ENCODE data around the gene ACTN1.

The ACTN1 gene

GRCh38 chr14:68931474-68932051 is 47.5 kb downstream of the ACTN1 start:
- DNase-seq, result no peak

- no peak for DNase-seq
Measured at GRCh38 chr14:68931063-68931462, 48.0 kb downstream of the ACTN1 start.

GRCh38 chr14:68929623-68930307 is 49.3 kb downstream of the ACTN1 start:
- no peak for DNase-seq

DNA sequence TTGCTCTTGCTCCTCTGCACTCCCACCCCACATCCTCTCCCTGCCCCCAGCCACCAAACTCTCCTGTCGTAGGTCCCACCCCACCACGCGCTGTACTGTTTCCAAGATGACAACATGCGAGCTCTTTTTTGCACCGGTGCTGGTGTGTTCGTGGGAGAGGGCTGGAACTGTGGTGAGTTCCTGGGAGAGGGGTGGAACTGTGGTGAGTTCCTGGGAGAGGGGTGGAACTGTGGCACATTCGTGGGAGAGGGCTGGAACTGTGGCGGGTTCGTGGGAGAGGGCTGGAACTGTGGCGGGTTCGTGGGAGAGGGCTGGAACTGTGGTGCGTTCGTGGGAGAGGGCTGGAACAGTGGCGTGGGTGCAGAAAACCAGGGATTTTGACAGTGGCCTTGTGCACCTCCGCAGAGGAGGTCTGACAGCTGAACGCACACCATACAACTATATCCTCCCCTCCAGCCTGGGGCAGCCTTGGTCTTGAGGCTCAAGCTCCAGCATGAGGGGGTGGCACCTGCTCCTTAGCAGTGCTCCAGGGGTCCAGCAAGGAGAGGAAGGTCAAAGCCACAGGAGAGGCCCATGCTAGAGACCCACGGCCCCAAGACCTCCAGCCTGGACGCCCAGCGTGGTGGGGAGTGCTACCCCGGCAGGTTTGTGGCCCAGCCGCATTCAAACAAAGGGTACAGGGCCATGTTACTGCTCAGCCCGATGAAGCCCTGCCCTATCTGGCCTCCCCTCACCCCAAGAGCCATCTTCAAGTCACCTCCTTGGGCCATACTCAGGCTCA is 50.1 kb downstream of the ACTN1 start:
- DNase-seq, result no peak

DNA sequence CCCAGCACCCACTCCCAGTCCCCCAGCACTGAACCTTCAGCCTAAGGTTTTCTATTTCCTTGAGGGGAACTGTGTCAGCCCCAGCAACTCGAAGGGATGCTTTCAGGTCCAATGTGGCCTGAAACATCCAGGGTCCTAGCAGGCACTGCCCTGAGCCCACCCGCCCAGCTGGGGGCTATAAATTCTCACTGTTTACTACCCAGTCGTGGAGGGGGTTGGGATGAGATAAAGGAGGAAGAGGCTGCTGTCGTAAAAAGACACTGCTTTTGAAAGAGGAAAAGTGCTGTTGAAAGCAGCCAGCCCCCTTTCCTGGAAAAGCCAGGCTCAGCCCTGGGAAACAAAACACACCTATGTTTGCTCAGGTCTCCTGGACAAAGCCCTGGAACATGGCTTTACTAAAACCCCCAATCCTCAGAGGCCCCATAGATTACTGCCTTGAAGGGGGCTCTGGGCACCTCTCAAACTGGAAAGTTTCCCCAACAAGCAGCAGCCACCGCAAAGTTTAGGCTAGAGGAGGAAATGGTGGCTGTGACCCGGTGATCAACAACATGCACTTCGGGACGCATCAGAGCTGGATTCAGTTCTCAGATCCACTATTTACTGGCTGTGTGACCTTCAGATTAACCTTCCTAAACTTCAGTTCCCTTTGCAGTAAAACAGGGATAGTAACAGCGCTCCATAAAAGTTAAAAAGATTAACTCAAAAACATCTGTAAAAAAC is 51.0 kb downstream of the ACTN1 start:
- no peak for DNase-seq

DNA sequence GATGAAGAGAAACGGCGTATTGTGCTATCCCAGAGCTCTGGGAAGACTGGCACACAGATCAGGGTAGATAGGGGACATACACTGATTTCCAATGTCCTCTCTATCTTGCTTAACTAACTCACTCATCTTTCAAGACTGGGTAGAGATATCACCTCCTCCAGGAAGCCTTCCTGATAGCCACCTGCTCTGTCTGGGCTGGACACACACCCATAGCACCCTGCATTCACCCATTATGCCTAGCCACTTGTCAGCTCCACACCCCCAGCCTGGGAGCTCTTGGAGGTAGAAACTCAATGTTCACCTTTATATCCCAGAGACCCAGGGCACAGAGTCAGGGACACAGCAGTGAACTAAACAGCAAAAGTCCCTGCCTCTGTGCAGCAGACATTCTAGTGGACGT is 52.0 kb downstream of the ACTN1 start:
- DNase-seq, result no peak

- DNase-seq, result no peak
Measured at GRCh38 chr14:68926236-68926635, 52.9 kb downstream of the ACTN1 start.

DNA sequence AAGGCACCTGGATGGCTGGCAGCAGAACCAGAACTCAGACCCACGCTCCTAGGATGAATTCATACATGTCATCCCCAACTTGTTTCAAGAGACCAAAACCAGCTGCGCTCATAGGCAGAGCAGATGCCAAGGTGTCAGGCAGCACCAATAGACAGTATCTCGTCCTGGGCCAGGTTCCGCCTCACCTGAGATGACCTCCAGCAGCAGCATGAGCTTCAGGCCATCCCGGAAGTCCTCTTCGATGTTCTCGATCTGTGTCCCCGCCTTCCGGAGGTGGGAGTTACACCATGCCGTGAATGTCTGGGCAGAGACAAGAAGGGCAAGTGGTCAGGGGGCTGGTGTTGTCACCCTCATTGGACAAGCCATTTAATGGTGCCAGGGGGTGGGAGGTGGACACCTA is 53.7 kb downstream of the ACTN1 start:
- DNase-seq, result no peak

DNA sequence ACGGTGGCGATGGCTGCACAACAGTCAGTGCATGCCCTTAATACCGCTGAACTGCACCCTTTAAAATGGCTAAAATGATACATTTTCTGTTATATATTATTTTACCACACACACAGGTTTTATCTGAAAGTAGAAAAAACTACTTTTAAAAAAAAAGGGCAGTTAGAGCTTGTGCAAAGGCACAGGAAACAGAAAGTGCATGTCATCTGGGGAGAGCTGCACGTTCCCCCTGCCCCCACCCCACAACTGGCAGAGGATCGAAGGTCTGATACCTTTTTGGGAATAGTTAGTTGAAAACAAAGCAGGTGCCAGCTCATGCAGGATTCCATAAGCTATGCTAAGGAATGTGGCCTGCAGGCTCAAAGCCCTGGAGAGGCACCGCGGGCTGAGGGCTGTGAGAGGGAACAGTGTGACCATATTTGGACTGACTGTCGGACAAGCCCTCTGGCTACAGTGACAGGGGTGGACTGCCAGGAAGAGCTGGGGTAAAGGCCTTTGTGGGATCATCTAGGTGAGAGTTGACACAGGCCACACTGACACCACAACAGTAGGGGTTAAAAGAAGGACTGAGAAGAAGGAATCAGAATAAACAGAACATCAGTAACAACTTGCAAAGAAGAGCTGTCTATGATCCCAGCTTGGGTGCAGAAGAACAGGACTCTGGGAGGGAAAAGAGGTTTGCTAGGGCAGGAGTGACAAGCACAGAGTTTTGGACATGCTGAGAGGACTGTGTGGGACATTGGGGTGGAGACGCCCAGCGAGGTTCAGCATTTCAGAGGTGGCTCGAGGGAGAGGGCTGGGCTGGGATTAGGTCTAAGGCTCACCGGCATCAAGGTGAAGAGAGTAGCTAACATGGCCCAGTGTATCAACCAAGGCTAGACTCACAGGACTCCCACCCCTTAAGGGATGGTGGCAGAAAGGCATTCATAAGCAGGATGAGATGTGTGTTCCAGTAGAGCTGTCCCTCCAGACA is 54.6 kb downstream of the ACTN1 start:
- no peak for DNase-seq

- no peak for DNase-seq
Measured at GRCh38 chr14:68922886-68923285, 56.2 kb downstream of the ACTN1 start.

GRCh38 chr14:68922201-68922621 is 56.9 kb downstream of the ACTN1 start:
- no peak for DNase-seq

DNA sequence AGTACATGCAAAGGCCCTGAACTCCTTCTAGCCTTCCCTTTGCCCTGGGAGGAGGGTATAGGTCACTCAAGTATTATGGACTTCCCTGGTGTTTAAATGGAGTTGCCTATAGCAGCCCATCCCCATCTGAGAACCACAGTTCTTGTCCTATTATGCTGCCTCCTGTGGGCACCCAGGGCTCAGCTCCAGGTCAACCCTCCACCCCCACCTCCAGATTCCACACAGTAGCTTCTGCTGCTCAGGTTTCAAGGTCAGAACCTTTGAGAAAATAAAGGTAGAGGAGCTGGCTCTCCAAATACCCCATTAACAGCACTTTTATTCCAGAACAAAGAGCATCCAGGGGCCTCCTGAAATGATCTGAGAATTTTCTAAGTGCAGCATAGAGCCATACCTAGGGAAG is 57.4 kb downstream of the ACTN1 start:
- no peak for DNase-seq

DNA sequence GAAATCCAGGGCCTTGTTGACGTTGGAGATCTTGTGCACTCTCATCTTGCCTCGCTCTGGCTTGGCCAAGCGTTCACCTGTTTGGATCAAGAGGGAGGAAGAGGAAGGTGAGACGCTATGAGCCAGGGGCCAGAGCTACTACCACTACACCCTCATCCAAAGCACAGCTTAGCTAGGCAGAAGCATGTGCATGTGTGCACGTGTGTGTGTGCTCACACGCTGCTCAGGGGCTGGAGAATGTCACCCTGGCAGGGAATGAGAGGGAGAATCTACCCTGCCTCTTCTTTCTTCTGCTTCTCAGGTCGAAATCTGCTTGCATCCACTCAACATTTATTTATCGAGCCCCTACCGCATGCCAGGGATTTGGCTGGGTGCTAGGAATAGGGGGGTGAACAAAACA is 58.1 kb downstream of the ACTN1 start:
- no peak for DNase-seq

GRCh38 chr14:68919129-68919927 is 59.8 kb downstream of the ACTN1 start:
- no peak for DNase-seq

DNA sequence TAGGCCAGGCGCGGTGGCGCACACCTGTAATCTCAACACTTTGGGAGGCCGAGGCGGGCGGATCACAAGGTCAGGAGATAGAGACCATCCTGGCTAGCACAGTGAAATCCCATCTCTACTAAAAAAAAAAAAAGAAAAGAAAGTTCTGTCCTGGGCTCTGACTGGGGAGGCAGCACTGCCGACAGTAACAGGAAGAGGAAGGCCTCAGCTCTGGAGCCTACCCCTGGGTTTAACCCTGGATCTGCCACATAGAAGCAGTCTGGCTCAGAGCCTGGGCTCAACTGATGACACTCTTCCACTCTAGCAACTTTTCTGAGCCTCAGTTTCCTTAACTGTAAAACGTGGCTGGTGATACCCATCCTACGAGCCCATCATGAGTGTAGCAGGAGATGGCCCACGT is 60.5 kb downstream of the ACTN1 start:
- DNase-seq, result no peak

DNA sequence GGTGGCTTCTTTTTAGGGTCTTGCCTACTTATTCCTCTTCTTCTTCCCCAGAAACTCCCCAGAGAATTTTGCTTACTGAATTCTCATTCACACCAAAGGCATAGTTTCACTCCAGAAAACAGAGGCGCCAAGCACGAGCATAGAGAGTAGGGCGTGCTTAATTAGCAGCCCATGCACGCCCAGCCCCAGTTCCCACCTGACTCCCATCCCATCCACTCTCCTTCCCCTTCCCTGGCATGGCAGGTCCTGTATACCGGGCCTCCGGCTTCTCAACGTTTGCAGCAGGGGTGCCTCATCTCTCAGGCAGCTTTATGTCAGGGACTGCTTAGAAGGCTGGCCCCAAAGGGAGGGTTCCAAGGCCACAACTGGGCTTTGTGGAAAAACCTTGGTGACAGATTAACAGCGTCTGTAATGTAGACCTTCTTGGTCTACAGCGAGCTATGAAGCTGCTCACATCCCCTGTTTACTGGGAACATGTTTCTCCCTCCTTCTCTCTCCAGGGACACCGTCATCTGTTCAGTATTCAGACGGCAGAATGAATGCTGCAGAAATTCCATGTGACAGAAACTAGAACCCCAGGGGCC is 62.7 kb downstream of the ACTN1 start:
- DNase-seq, result no peak

DNA sequence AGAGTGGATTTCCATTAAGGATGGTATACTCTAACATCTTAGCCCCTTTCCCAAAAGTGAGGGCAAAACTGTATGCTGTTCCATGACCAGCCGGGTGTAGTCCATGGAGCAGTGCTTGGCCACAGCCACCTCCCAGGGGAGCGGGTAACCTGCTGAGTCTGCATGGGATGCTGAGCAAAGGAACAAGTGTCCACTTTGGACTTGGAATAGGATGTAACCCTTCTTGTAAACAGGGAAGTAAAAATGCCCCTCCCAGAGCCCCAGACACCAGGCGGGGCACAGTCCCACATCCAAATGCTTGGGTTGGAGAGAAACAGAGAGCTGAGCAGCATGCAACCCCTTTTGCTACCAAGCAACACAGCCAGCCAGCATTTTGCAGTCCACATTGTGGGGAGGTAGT is 65.6 kb downstream of the ACTN1 start:
- DNase-seq, result no peak

DNA sequence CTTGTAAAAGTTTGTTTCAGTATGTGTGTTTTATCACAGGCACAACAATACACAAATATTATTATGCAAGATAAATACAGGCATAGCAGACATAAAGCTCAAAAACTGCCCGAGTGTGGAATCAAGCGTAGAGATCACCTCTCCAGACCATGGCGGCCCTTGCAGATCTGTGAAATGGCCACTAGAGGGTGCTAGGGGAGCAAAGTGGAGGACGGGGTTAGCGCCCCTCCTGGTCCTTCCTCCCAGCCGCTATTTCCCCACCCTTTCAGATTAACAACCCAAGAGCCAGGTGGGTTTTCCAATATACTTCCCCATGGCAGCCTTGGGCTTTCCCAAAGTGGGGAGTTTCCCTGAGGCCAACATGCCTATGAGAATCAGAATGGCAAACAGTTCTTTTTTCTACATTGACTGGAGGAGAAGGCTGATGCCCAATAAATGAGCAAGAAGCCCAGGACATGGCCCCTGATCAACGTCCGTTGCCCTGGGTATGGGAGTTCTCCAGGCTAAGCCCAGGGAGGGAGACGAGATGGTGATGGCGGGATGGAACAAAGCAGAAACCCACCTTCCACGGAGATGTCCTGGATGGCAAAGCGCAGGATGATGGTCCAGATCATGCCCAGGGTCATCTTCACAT is 67.4 kb downstream of the ACTN1 start:
- peak; percentile 65 to 67 for DNase-seq

- DNase-seq, result no peak
Measured at GRCh38 chr14:68910540-68910939, 68.6 kb downstream of the ACTN1 start.

DNA sequence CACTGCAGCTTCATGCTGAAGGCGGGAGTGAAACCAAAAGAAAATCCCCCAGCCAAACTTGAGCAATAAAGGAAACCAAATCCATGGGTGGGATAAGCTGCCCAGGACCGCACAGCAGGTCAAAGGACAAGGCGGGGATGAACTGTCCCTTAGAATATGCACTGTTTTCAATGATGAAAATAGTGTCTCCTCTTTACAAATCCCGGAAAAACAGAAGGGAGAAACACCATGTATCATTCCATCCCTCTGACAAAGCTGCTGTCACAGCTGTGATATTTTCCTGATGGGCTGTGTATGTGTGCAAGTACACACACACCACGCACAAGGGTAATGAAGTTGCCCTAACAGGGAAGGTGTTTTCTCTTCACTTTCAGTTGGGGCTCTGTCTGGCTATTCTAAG is 70.3 kb downstream of the ACTN1 start:
- DNase-seq, result no peak

DNA sequence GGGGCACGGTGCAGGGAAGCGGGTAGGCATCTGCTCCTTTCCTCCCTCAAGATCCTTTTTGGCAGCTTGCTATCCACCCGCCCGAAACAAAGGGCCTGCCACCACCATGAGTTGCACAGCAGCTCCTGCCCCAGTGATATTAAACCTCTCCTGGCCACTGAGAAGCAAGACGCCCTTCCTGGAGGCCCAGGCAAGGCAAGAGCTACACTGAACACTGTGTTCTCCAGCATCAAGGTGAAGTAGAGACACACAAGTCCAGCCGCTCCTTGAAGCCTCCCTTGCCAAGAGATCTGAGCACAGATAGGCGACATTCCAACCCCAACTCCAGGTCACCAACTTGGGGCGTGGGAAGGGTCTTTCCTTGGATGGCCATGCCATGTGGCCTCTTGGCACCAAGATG is 70.9 kb downstream of the ACTN1 start:
- DNase-seq, result no peak

All from stimulated activated CD4-positive, alpha-beta T cell treated with anti-CD3 and anti-CD28 coated beads, Interleukin-4, amount 100 ng/mL, for 4 hours (primary cell).